ENCODE data around the gene PDSS2.

The PDSS2 gene

DNA sequence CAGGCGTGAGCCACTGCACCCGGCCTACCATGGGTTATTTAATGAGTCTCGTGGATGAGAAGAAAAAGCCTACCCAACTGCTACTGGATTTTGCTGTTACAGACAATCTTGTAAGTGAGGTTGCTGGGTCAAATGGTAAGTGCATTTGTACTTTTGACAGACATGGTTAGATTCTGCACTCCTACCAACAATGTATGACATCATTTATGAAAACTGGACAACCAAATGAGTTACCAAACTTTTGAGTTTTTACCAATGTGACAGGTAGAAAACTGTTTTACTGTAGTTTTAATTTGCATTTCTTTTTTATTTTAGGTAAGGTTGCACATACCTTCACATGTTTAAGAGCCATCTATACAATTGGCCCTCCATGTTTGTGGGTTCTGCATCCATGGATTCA, 48.2 kb downstream of the PDSS2 start:
- H3K4me3 ChIP-seq (ENCODE audit: low read length) = no peak overlapping the region
- WGBS = 97% methylated on average over 3 of the region's 3 CpGs
- H3K27ac ChIP-seq (ENCODE audit: low read depth, low read length) = no peak overlapping the region
- no peak overlapping the region for H3K9ac ChIP-seq (ENCODE audit: low read depth, low read length)
- H3K27me3 ChIP-seq (ENCODE audit: insufficient read depth, low read length) = no peaks in the 10 kb centered on the region
- H3K4me1 ChIP-seq (ENCODE audit: insufficient read depth, low read length) = peaks cover 39% of the 10 kb centered on the region
- no peaks in the 10 kb centered on the region for H3K36me3 ChIP-seq (ENCODE audit: insufficient read depth, low read length)
- H3K9me3 ChIP-seq (ENCODE audit: insufficient read depth, low read depth, low read length) = no peaks in the 10 kb centered on the region

- Histone ChIP-seq H3K9ac (ENCODE audit: low read depth, low read length) (no peak overlapping the region), H3K36me3 (ENCODE audit: insufficient read depth, low read length) (no peaks in the 10 kb centered on the region), H3K4me1 (ENCODE audit: insufficient read depth, low read length) (peaks cover 30% of the 10 kb centered on the region), H3K4me3 (ENCODE audit: low read length) (no peak overlapping the region), H3K9me3 (ENCODE audit: insufficient read depth, low read depth, low read length) (peaks cover 2% of the 10 kb centered on the region; the same call in 1 of the 2 replicates), H3K27me3 (ENCODE audit: insufficient read depth, low read length) (no peaks in the 10 kb centered on the region), H3K27ac (ENCODE audit: low read depth, low read length) (peak overlapping the region; percentile 70; the same call in 1 of the 2 replicates)
- WGBS = 48% methylated on average over 2 of the region's 2 CpGs
Measured at GRCh38 chr6:107409942-107410341, 49.4 kb downstream of the PDSS2 start.

DNA sequence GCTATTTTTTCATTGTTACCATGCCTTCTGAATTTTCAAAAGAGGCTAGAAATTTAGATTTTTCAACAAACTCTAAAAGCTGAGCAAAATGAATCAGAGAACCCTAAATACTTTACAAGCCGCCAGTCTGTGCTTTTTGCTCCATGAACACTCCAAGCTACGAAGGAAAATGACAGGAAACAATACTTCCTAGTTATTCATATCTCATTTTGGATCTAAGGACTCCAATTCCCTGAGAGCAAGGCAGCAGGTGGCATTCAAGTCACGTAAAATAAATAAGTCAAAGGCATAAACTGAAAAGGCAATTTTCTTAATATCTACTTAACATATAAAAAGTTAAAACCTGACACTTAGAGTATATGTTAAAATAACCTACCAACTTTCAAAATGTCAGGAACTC, 50.6 kb downstream of the PDSS2 start:
- peaks cover 20% of the 10 kb centered on the region for H3K4me1 ChIP-seq (ENCODE audit: insufficient read depth, low read length)
- no peaks in the 10 kb centered on the region for H3K36me3 ChIP-seq (ENCODE audit: insufficient read depth, low read length)
- WGBS = 85% methylated on average over 3 of the region's 3 CpGs
- no peak overlapping the region for H3K4me3 ChIP-seq (ENCODE audit: low read length)
- peaks cover 5% of the 10 kb centered on the region; the same call in 1 of the 2 replicates for H3K9me3 ChIP-seq (ENCODE audit: insufficient read depth, low read depth, low read length)
- H3K27ac ChIP-seq (ENCODE audit: low read depth, low read length) = no peak overlapping the region
- H3K27me3 ChIP-seq (ENCODE audit: insufficient read depth, low read length) = no peaks in the 10 kb centered on the region
- H3K9ac ChIP-seq (ENCODE audit: low read depth, low read length) = no peak overlapping the region

GRCh38 chr6:107405002-107405401, 54.4 kb downstream of the PDSS2 start:
- 93% methylated on average over 2 of the region's 3 CpGs for WGBS
- no peak overlapping the region for H3K9ac ChIP-seq (ENCODE audit: low read depth, low read length)
- no peaks in the 10 kb centered on the region for H3K27me3 ChIP-seq (ENCODE audit: insufficient read depth, low read length)
- H3K4me1 ChIP-seq (ENCODE audit: insufficient read depth, low read length) = peaks cover 17% of the 10 kb centered on the region
- peaks cover 5% of the 10 kb centered on the region; the same call in 1 of the 2 replicates for H3K9me3 ChIP-seq (ENCODE audit: insufficient read depth, low read depth, low read length)
- H3K27ac ChIP-seq (ENCODE audit: low read depth, low read length) = no peak overlapping the region
- H3K4me3 ChIP-seq (ENCODE audit: low read length) = no peak overlapping the region
- no peaks in the 10 kb centered on the region for H3K36me3 ChIP-seq (ENCODE audit: insufficient read depth, low read length)

DNA sequence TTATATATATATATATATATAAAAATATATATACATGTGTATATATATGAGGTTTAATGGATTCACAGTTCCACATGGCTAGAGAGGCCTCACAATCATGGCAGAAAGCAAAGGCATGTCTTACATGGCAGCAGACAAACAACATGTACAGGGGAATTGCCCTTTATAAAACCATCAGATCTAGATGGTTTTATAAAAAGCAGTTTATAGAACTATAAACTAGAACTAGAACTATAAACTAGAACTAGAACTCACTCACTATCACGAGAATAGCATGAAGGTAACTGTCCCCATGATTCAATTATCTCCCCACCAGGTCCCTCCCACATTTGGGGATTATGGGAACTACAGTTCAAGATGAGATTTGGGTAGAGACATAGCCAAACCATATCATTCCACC, 56.8 kb downstream of the PDSS2 start:
- whole genome bisulfite sequencing = no CpG with 5 or more reads among the region's 1 CpG
- H3K4me3 ChIP-seq (ENCODE audit: low read length) = no peak overlapping the region

DNA sequence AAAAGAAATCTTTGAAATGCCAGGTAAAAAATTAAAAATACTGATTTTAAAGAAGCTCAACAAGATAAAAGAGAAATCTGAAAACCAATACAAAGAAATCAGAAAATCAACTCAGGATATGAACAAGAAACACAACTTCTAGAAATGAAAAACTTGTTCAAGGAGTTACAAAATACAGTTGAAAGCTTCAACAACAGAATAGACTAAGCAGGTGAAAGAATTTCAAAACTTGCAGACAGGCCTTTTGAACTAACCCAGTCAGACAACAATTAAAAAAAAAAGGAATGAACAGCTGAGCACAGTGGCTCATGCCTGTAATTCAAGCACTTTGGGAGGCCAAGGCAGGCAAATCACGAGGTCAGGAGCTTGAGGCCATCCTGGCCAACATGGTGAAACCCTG, 57.8 kb downstream of the PDSS2 start:
- Histone ChIP-seq H3K4me3 (ENCODE audit: low read length) (no peak overlapping the region), H3K27me3 (ENCODE audit: insufficient read depth, low read length) (no peaks in the 10 kb centered on the region), H3K9ac (ENCODE audit: low read depth, low read length) (no peak overlapping the region), H3K4me1 (ENCODE audit: insufficient read depth, low read length) (no peaks in the 10 kb centered on the region), H3K9me3 (ENCODE audit: insufficient read depth, low read depth, low read length) (peaks cover 5% of the 10 kb centered on the region; the same call in 1 of the 2 replicates), H3K36me3 (ENCODE audit: insufficient read depth, low read length) (no peaks in the 10 kb centered on the region), H3K27ac (ENCODE audit: low read depth, low read length) (no peak overlapping the region)
- 94% methylated on average over 1 of the region's 1 CpG for WGBS

More for the DNA sequence above, 56.8 kb downstream of the PDSS2 start:
- Histone ChIP-seq H3K27ac (ENCODE audit: low read depth, low read length) (no peak overlapping the region), H3K4me1 (ENCODE audit: insufficient read depth, low read length) (no peaks in the 10 kb centered on the region), H3K36me3 (ENCODE audit: insufficient read depth, low read length) (no peaks in the 10 kb centered on the region), H3K9ac (ENCODE audit: low read depth, low read length) (no peak overlapping the region), H3K27me3 (ENCODE audit: insufficient read depth, low read length) (no peaks in the 10 kb centered on the region), H3K9me3 (ENCODE audit: insufficient read depth, low read depth, low read length) (peaks cover 5% of the 10 kb centered on the region; the same call in 1 of the 2 replicates)

- H3K9me3 ChIP-seq (ENCODE audit: insufficient read depth, low read depth, low read length) = peaks cover 5% of the 10 kb centered on the region; the same call in 1 of the 2 replicates
- WGBS = 95% methylated on average over 4 of the region's 4 CpGs
- no peaks in the 10 kb centered on the region for H3K4me1 ChIP-seq (ENCODE audit: insufficient read depth, low read length)
- no peak overlapping the region for H3K4me3 ChIP-seq (ENCODE audit: low read length)
- no peak overlapping the region for H3K27ac ChIP-seq (ENCODE audit: low read depth, low read length)
- no peaks in the 10 kb centered on the region for H3K27me3 ChIP-seq (ENCODE audit: insufficient read depth, low read length)
- no peaks in the 10 kb centered on the region for H3K36me3 ChIP-seq (ENCODE audit: insufficient read depth, low read length)
- H3K9ac ChIP-seq (ENCODE audit: low read depth, low read length) = no peak overlapping the region
Measured at GRCh38 chr6:107400616-107401147, 58.7 kb downstream of the PDSS2 start.

DNA sequence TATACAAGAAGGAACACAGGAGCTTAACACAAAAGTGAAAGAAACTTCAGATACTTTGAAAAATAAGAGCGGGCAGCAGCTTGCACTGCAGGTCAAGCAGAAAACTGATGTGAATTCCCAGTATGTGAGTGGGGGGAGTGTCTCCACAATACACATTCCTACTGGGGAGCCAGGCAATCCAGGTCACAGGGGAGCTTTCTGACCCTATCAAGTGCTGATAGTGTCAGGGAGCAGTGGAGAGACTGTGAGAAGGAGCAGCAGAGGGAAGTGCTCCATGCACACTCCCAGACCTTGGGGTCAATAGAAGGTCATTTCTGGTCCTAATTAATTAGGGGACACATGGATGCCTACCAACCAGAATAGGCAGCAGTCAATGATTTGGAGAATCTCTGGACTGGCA, 59.4 kb downstream of the PDSS2 start:
- no peak overlapping the region for H3K27ac ChIP-seq (ENCODE audit: low read depth, low read length)
- peaks cover 11% of the 10 kb centered on the region; the same call in 1 of the 2 replicates for H3K9me3 ChIP-seq (ENCODE audit: insufficient read depth, low read depth, low read length)
- H3K36me3 ChIP-seq (ENCODE audit: insufficient read depth, low read length) = no peaks in the 10 kb centered on the region
- no peak overlapping the region for H3K4me3 ChIP-seq (ENCODE audit: low read length)
- no peaks in the 10 kb centered on the region for H3K27me3 ChIP-seq (ENCODE audit: insufficient read depth, low read length)
- 89% methylated on average over 1 of the region's 1 CpG for WGBS
- H3K4me1 ChIP-seq (ENCODE audit: insufficient read depth, low read length) = no peaks in the 10 kb centered on the region
- H3K9ac ChIP-seq (ENCODE audit: low read depth, low read length) = no peak overlapping the region

GRCh38 chr6:107398001-107398400, 61.4 kb downstream of the PDSS2 start:
- Histone ChIP-seq H3K27me3 (ENCODE audit: insufficient read depth, low read length) (no peaks in the 10 kb centered on the region), H3K9ac (ENCODE audit: low read depth, low read length) (no peak overlapping the region), H3K36me3 (ENCODE audit: insufficient read depth, low read length) (0 out of 2 replicates have a peak, but pooled peaks cover 5% of the 10 kb centered on the region), H3K27ac (ENCODE audit: low read depth, low read length) (no peak overlapping the region), H3K9me3 (ENCODE audit: insufficient read depth, low read depth, low read length) (peaks cover 24% of the 10 kb centered on the region; the same call in 1 of the 2 replicates), H3K4me1 (ENCODE audit: insufficient read depth, low read length) (no peaks in the 10 kb centered on the region), H3K4me3 (ENCODE audit: low read length) (no peak overlapping the region)

DNA sequence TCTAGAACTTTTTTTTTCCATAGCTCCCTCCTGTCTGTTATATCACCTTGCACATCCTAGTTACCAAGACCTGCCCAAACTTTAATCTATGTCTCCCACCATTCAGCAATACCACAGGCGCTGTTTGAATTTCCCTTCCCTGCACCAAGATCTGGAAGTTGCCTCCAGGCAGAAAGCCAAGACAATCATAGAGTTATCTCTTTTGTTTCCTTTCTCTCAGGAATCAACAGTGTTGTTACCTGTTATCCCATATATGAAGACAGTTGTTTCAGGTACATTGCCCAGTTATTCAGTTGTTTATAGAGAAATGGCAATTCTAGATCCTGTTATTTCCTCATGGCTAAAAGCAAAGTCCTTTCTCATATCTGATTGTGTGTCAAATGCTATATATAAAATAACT, 63.2 kb downstream of the PDSS2 start:
- H3K36me3 ChIP-seq (ENCODE audit: insufficient read depth, low read length) = 0 out of 2 replicates have a peak, but pooled peaks cover 5% of the 10 kb centered on the region
- no peaks in the 10 kb centered on the region for H3K27me3 ChIP-seq (ENCODE audit: insufficient read depth, low read length)
- H3K9me3 ChIP-seq (ENCODE audit: insufficient read depth, low read depth, low read length) = peaks cover 24% of the 10 kb centered on the region; the same call in 1 of the 2 replicates
- H3K9ac ChIP-seq (ENCODE audit: low read depth, low read length) = no peak overlapping the region
- no peak overlapping the region for H3K4me3 ChIP-seq (ENCODE audit: low read length)
- H3K27ac ChIP-seq (ENCODE audit: low read depth, low read length) = no peak overlapping the region
- 96% methylated on average over 1 of the region's 1 CpG for WGBS
- H3K4me1 ChIP-seq (ENCODE audit: insufficient read depth, low read length) = no peaks in the 10 kb centered on the region

- Histone ChIP-seq H3K36me3 (ENCODE audit: insufficient read depth, low read length) (0 out of 2 replicates have a peak, but pooled peaks cover 5% of the 10 kb centered on the region), H3K4me1 (ENCODE audit: insufficient read depth, low read length) (no peaks in the 10 kb centered on the region), H3K9me3 (ENCODE audit: insufficient read depth, low read depth, low read length) (peaks cover 24% of the 10 kb centered on the region; the same call in 1 of the 2 replicates), H3K27ac (ENCODE audit: low read depth, low read length) (no peak overlapping the region), H3K4me3 (ENCODE audit: low read length) (no peak overlapping the region), H3K9ac (ENCODE audit: low read depth, low read length) (no peak overlapping the region), H3K27me3 (ENCODE audit: insufficient read depth, low read length) (no peaks in the 10 kb centered on the region)
- WGBS = 96% methylated on average over 2 of the region's 2 CpGs
Measured at GRCh38 chr6:107392069-107392468, 67.3 kb downstream of the PDSS2 start.

Measured in HUES64 (cell line).